Measurements from ENCODE around the gene RBM14. TPM values are rescaled to one million over a fixed set of nuclear protein-coding genes. Genes with fewer than 3 reads are reported as not detected.

Gene RBM14
- total and polyA plus RNA-seq, 2 of the 4 experiments (the other 2 are of a cell fraction), result 9.3 to 31.1 TPM

DNA sequence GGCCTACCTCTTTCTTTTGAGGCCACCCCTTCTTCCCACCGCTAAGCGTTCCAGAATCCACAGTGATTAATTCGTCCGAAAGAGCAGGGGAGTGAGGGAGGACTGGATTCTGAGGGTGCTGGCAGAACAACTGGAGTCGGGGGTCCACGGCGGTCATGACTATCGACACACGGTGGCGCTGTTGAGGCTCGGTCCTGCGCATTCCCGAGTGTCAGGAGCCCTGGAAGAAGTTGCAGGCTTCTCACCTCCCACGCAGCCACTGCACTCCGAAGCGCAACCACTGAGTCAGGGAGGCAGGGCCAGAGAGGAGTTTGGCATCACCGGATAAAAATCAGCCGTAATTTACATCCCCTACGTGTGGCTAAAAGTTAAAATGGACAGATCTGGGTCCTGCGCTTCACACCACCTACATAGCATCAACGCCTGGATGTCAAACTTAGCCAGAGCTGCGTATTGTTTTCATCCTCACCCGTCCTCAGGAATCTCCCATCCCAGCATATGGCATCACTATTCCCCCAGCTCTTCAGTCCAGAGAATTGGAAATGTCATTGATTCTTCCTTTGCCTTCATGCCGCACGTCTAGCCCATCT lies 37.3 kb upstream of the RBM14 start:
- Histone ChIP-seq H3K14ac (replicated peaks; ENCODE audit: low read depth, low read length) (no peak overlapping the region), H3K9me1 (ENCODE audit: insufficient read depth, low read length) (no peaks in the 10 kb centered on the region), H2BK20ac (ENCODE audit: low read depth, low read length) (no peak overlapping the region), H4K8ac (ENCODE audit: low read depth in 2 of 2, low read length in 2 of 2) (no peak overlapping the region), H2BK5ac (ENCODE audit: low read depth, low read length, poor library complexity, severe bottlenecking) (no peak overlapping the region), H2BK120ac (ENCODE audit: low read depth, low read length) (no peak overlapping the region), H4K20me1 (ENCODE audit: insufficient read depth, low read length) (no peaks in the 10 kb centered on the region), H2BK15ac (ENCODE audit: low read depth, low read length) (no peak overlapping the region), H3K4me1 (ENCODE audit: control insufficient read depth, insufficient read depth, low read length) (peaks cover 6% of the 10 kb centered on the region), H3K4me2 (ENCODE audit: low read depth, low read length) (peak overlapping the region; percentile 38; the same call in 1 of the 2 replicates), H3K9me3 (ENCODE audit: control insufficient read depth, insufficient read depth, low read length) (0 out of 2 replicates have a peak, but pooled peaks cover 2% of the 10 kb centered on the region), H2AK9ac (replicated peaks; ENCODE audit: low read depth, low read length, poor library complexity) (peak overlapping the region; percentile 22), H3K23ac (ENCODE audit: low read depth, low read length) (no peak overlapping the region), H3K27me3 (ENCODE audit: control insufficient read depth, insufficient read depth, low read length) (no peaks in the 10 kb centered on the region), H3K4ac (ENCODE audit: low read depth, low read length) (no peak overlapping the region), H3K4me3 (ENCODE audit: insufficient read depth, low read depth, low read length) (no peak overlapping the region), H3K56ac (ENCODE audit: extremely low read depth, insufficient read depth, low read length) (no peak overlapping the region), H3K79me1 (ENCODE audit: low read depth in 1 of 2, low read length in 2 of 2) (no peaks in the 10 kb centered on the region), H3K9ac (ENCODE audit: low read depth, low read length) (no peak overlapping the region), H2AFZ (replicated peaks; ENCODE audit: low read length, poor library complexity) (peak overlapping the region; percentile 76), H4K91ac (ENCODE audit: insufficient read depth, low read depth, low read length) (no peak overlapping the region), H3K18ac (ENCODE audit: low read depth, low read length) (no peak overlapping the region), H4K5ac (ENCODE audit: low read depth, low read length) (no peak overlapping the region), H3K36me3 (ENCODE audit: control insufficient read depth, insufficient read depth, low read length) (no peaks in the 10 kb centered on the region), H3K27ac (ENCODE audit: insufficient read depth, low read length) (no peak overlapping the region), H2AK5ac (ENCODE audit: low read depth, low read length) (no peak overlapping the region)
- TF ChIP-seq FOS (IDR thresholded peaks at IDR 0.05; ENCODE audit: low read depth, low read length) (0 out of 2 replicates have a peak, but pooled peaks have one; percentile 26), SMC3 (IDR thresholded peaks at IDR 0.05; ENCODE audit: low read depth, low read length) (peak; percentile 86), RAD21 (IDR thresholded peaks at IDR 0.05; ENCODE audit: low read length) (peak; percentile 85), BHLHE40 (IDR thresholded peaks at IDR 0.05; ENCODE audit: low read depth, low read length) (peak; percentile 32; the same call in 1 of the 2 replicates), NFE2L2 (IDR thresholded peaks at IDR 0.05; ENCODE audit: low read depth, low read length) (no peak), CEBPB (IDR thresholded peaks at IDR 0.05; ENCODE audit: low read depth, low read length) (peak; percentile 36; the same call in 1 of the 2 replicates), MAZ (IDR thresholded peaks at IDR 0.05; ENCODE audit: borderline replicate concordance, low read depth, low read length) (0 out of 2 replicates have a peak, but pooled peaks have one; percentile 13), POLR2A (IDR thresholded peaks at IDR 0.05; ENCODE audit: low read depth, low read length) (no peak), CHD1 (IDR thresholded peaks at IDR 0.05; ENCODE audit: low read depth, low read length) (no peak), RCOR1 (IDR thresholded peaks at IDR 0.05; ENCODE audit: insufficient replicate concordance, low read length) (no peak), MXI1 (IDR thresholded peaks at IDR 0.05; ENCODE audit: borderline replicate concordance, low read depth, low read length) (no peak)
- TF ChIP-seq, protein P1, sequence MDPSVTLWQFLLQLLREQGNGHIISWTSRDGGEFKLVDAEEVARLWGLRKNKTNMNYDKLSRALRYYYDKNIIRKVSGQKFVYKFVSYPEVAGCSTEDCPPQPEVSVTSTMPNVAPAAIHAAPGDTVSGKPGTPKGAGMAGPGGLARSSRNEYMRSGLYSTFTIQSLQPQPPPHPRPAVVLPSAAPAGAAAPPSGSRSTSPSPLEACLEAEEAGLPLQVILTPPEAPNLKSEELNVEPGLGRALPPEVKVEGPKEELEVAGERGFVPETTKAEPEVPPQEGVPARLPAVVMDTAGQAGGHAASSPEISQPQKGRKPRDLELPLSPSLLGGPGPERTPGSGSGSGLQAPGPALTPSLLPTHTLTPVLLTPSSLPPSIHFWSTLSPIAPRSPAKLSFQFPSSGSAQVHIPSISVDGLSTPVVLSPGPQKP (IDR thresholded peaks at IDR 0.05; ENCODE audit: borderline replicate concordance, low read depth, low read length), result no peak
- TF ChIP-seq, protein P2, sequence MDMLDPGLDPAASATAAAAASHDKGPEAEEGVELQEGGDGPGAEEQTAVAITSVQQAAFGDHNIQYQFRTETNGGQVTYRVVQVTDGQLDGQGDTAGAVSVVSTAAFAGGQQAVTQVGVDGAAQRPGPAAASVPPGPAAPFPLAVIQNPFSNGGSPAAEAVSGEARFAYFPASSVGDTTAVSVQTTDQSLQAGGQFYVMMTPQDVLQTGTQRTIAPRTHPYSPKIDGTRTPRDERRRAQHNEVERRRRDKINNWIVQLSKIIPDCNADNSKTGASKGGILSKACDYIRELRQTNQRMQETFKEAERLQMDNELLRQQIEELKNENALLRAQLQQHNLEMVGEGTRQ (IDR thresholded peaks at IDR 0.05; ENCODE audit: low read depth, low read length), result no peak
- TF ChIP-seq, protein P3, sequence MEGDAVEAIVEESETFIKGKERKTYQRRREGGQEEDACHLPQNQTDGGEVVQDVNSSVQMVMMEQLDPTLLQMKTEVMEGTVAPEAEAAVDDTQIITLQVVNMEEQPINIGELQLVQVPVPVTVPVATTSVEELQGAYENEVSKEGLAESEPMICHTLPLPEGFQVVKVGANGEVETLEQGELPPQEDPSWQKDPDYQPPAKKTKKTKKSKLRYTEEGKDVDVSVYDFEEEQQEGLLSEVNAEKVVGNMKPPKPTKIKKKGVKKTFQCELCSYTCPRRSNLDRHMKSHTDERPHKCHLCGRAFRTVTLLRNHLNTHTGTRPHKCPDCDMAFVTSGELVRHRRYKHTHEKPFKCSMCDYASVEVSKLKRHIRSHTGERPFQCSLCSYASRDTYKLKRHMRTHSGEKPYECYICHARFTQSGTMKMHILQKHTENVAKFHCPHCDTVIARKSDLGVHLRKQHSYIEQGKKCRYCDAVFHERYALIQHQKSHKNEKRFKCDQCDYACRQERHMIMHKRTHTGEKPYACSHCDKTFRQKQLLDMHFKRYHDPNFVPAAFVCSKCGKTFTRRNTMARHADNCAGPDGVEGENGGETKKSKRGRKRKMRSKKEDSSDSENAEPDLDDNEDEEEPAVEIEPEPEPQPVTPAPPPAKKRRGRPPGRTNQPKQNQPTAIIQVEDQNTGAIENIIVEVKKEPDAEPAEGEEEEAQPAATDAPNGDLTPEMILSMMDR (conservative IDR thresholded peaks at IDR 0.05; ENCODE audit: low read depth, low read length), result peak; percentile 82
- BruUV-seq (replicated peaks), result no TSS peak
- peak; percentile 93 for ATAC-seq (ENCODE audit: low read depth)
- intact Hi-C loops (cut with micrococcal nuclease) (loop anchor here (1.0 to 2.0 kb wide), 3 partner anchors 62 to 256 kb away; no protein-coding TSS in a partner anchor), in situ Hi-C loops (cut with MboI; ENCODE audit: low sequenced_read_pairs) (loop anchor here (10.0 kb wide), 1 partner anchor 256 kb away; no protein-coding TSS in a partner anchor), dilution Hi-C loops (cut with HindIII; ENCODE audit: low sequenced_read_pairs, unreplicated experiment) (no loop called here)
- 39% methylated on average over 10 of the region's 25 CpGs; no CpG with 5 or more reads in 1 of the 2 experiments for WGBS, 2 experiments (ENCODE audit: extremely low coverage in 2 of 2, insufficient read length in 1 of 2)
- ChIA-PET CTCF (interaction anchor here (0.6 to 1.3 kb wide), 4 partner anchors 13 to 100 kb away, joined by 3 to 5 read pairs (median 4); partner anchors contain the start of genes CCDC87 and CCS), POLR2A (ENCODE audit: unreplicated experiment) (no interaction called here)
- peak; percentile 77 for DNase-seq

All from IMR-90 (cell line).